ENCODE data around the gene PCED1B.

Gene PCED1B

DNA sequence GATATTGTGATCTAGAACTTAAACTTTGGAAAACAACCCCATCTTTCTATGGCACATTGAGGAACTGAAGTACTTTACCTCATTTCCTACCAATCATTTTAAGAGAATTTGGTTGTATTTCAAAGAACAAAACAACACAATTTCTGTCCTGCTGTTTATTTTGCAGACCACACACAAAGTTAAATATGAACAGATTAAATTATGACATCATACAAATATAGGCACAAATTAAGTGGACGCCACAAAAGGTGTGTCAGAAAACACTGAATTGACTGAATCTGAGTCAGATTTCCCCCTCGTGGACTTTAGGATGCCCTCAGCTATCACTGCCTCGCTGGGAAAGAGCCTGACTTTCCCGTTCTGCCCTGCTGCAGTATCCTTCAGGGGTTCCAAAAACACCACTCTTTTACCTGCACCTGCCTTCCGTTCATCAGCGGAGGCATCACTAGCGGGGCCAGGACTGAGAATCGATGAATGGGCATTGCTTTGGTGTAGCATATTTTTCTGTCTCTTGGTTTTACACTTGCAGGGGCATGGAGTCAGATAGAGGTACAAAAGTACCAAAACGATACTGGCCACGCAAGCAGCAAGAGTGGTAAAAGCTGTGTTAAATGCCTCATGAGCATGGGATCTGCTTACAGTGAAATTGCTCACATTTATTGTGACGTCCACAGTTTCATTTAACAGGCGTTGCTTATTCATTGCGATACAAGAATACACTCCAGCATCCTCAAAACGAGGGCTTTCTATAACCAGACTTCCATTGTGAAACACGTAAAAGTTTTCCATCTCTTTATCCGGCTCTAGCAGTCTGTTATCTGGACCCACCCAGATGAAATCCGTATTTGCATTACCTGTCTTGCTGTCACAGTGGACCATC lies 2.0 kb upstream of the PCED1B start:
- H3K4me3 ChIP-seq (ENCODE audit: low read depth, low read length): no peak overlapping the region
- TF ChIP-seq, protein P1, sequence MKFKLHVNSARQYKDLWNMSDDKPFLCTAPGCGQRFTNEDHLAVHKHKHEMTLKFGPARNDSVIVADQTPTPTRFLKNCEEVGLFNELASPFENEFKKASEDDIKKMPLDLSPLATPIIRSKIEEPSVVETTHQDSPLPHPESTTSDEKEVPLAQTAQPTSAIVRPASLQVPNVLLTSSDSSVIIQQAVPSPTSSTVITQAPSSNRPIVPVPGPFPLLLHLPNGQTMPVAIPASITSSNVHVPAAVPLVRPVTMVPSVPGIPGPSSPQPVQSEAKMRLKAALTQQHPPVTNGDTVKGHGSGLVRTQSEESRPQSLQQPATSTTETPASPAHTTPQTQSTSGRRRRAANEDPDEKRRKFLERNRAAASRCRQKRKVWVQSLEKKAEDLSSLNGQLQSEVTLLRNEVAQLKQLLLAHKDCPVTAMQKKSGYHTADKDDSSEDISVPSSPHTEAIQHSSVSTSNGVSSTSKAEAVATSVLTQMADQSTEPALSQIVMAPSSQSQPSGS (tag by site-specific recombination; IDR thresholded peaks at IDR 0.05; ENCODE audit: low read depth): peak; percentile 67
- TF ChIP-seq ZNF133 (tag by site-specific recombination; IDR thresholded peaks at IDR 0.05): no peak
- CTCF ChIA-PET: interaction anchor here (0.6 to 3.0 kb wide), 3 partner anchors 7 to 1531 kb away, joined by 3 to 10 read pairs (median 3); no protein-coding TSS in a partner anchor
- H3K9me3 ChIP-seq (ENCODE audit: control insufficient read depth, insufficient read depth, low read depth, low read length): no peaks in the 10 kb centered on the region
- H3K27ac ChIP-seq (ENCODE audit: extremely low read depth, low read depth, low read length): no peak overlapping the region
- H3K36me3 ChIP-seq (ENCODE audit: control insufficient read depth in 2 of 2, insufficient read depth in 1 of 2, low read length in 2 of 2): no peaks in the 10 kb centered on the region
- POLR2A ChIA-PET: no interaction called here
- H3K4me1 ChIP-seq (ENCODE audit: control insufficient read depth, insufficient read depth, low read length): peaks cover 3% of the 10 kb centered on the region; the same call in 1 of the 2 replicates

DNA sequence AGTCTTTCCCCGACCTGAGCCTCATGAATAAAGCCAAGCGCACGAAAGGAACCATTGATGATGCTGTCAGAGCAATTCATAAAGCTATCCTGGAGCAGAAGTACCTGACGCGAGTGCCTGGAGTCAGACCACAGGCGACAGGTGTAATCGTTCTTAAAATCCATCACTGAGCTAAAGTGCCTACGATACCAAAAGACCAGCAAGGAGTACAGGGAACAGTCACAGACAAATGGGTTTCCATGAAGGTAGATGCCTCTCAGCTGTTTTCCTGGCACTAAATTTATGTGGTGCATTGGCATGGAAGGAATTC lies 1.4 kb upstream of the PCED1B start:
- TF ChIP-seq ZNF292 (tag by site-specific recombination; IDR thresholded peaks at IDR 0.05; ENCODE audit: borderline replicate concordance, low read depth) (no peak), ZNF670 (tag by site-specific recombination; IDR thresholded peaks at IDR 0.05; ENCODE audit: low read depth) (no peak), ZNF211 (tag by site-specific recombination; IDR thresholded peaks at IDR 0.05; ENCODE audit: low read depth) (no peak), ZNF174 (tag by site-specific recombination; IDR thresholded peaks at IDR 0.05) (no peak), SCRT2 (tag by site-specific recombination; IDR thresholded peaks at IDR 0.05) (peak; percentile 61), SCRT1 (tag by site-specific recombination; IDR thresholded peaks at IDR 0.05; ENCODE audit: borderline replicate concordance) (peak; percentile 23; the same call in 1 of the 2 replicates)
- Histone ChIP-seq H3K27ac (ENCODE audit: extremely low read depth, low read depth, low read length) (no peak overlapping the region), H3K9me3 (ENCODE audit: control insufficient read depth, insufficient read depth, low read depth, low read length) (no peaks in the 10 kb centered on the region), H3K4me1 (ENCODE audit: control insufficient read depth, insufficient read depth, low read length) (peaks cover 5% of the 10 kb centered on the region; the same call in 1 of the 2 replicates), H3K4me3 (ENCODE audit: low read depth, low read length) (no peak overlapping the region), H3K36me3 (ENCODE audit: control insufficient read depth in 2 of 2, insufficient read depth in 1 of 2, low read length in 2 of 2) (no peaks in the 10 kb centered on the region)
- CTCF ChIA-PET: interaction anchor here (0.6 to 3.0 kb wide), 6 partner anchors 8 to 1531 kb away, joined by 3 to 10 read pairs (median 4); no protein-coding TSS in a partner anchor
- POLR2A ChIA-PET: interaction anchor here (0.8 kb wide), 1 partner anchor 199 kb away, joined by 3 read pairs; no protein-coding TSS in a partner anchor

DNA sequence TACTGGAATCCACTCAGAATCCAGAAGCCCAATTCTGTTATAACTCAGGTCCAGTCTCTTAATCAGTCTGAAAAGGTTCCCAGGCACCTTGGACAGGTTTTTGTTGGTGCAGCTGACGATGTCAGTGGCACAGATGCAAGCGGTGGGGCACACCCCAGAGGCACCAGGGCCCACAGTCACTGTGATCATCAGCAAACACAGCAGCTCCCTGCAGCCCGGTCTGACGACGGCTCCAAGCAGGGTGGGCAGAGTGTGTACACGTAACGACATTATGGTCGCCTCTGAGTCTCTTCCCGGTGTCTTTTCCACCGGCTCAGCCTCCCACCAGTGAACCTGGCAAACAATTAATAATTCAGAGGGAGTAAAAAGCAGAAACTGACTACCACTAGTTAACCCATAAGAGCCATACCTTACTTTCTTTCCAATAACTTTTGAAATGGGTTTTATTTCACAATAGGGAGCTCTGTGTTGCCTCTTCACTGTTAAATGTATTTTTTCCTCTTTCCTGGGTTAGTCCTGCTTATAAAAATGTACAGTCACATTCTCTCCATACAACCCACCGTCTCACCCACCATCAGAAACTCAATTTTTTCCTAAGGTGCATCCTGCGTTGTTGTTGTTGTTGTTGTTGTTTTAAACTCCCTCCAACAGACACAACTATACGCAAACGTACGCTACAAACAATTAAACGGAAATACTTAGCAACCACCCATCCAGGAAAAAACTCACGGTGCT lies 521 bp upstream of the PCED1B start:
- Histone ChIP-seq H3K9me3 (ENCODE audit: control insufficient read depth, insufficient read depth, low read depth, low read length) (no peaks in the 10 kb centered on the region), H3K27ac (ENCODE audit: extremely low read depth, low read depth, low read length) (peak overlapping the region; percentile 61; the same call in 1 of the 2 replicates), H3K4me3 (ENCODE audit: low read depth, low read length) (peak overlapping the region; percentile 51), H3K4me1 (ENCODE audit: control insufficient read depth, insufficient read depth, low read length) (peaks cover 9% of the 10 kb centered on the region; the same call in 1 of the 2 replicates), H3K36me3 (ENCODE audit: control insufficient read depth in 2 of 2, insufficient read depth in 1 of 2, low read length in 2 of 2) (no peaks in the 10 kb centered on the region)
- ChIA-PET CTCF (interaction anchor here (0.6 to 3.0 kb wide), 9 partner anchors 9 to 318 kb away, joined by 3 to 10 read pairs (median 3); no protein-coding TSS in a partner anchor), POLR2A (interaction anchor here (0.8 kb wide), 1 partner anchor 198 kb away, joined by 3 read pairs; no protein-coding TSS in a partner anchor)
- TF ChIP-seq ZNF555 (tag by site-specific recombination; conservative IDR thresholded peaks at IDR 0.05) (no peak), ZNF366 (tag by site-specific recombination; conservative IDR thresholded peaks at IDR 0.05) (peak; percentile 42; the same call in 1 of the 2 replicates), ZIC2 (tag by site-specific recombination; IDR thresholded peaks at IDR 0.05) (0 out of 2 replicates have a peak, but pooled peaks have one; percentile 21), ZSCAN16 (tag by site-specific recombination; IDR thresholded peaks at IDR 0.05) (no peak), GLIS1 (tag by site-specific recombination; IDR thresholded peaks at IDR 0.05) (0 out of 2 replicates have a peak, but pooled peaks have one; percentile 1), ZNF274 (IDR thresholded peaks at IDR 0.05; ENCODE audit: low read length) (no peak), ZNF274 (tag by site-specific recombination; IDR thresholded peaks at IDR 0.05; ENCODE audit: borderline replicate concordance) (no peak), ZNF239 (tag by site-specific recombination; IDR thresholded peaks at IDR 0.05) (no peak), ZNF426 (tag by site-specific recombination; IDR thresholded peaks at IDR 0.05) (no peak)
- TF ChIP-seq, protein P2, sequence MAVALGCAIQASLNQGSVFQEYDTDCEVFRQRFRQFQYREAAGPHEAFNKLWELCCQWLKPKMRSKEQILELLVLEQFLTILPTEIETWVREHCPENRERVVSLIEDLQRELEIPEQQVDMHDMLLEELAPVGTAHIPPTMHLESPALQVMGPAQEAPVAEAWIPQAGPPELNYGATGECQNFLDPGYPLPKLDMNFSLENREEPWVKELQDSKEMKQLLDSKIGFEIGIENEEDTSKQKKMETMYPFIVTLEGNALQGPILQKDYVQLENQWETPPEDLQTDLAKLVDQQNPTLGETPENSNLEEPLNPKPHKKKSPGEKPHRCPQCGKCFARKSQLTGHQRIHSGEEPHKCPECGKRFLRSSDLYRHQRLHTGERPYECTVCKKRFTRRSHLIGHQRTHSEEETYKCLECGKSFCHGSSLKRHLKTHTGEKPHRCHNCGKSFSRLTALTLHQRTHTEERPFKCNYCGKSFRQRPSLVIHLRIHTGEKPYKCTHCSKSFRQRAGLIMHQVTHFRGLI (tag by site-specific recombination; IDR thresholded peaks at IDR 0.05): no peak
- TF ChIP-seq, protein P3, sequence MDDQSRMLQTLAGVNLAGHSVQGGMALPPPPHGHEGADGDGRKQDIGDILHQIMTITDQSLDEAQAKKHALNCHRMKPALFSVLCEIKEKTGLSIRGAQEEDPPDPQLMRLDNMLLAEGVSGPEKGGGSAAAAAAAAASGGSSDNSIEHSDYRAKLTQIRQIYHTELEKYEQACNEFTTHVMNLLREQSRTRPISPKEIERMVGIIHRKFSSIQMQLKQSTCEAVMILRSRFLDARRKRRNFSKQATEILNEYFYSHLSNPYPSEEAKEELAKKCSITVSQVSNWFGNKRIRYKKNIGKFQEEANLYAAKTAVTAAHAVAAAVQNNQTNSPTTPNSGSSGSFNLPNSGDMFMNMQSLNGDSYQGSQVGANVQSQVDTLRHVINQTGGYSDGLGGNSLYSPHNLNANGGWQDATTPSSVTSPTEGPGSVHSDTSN (CRISPR knock-in tag; IDR thresholded peaks at IDR 0.05): no peak
- TF ChIP-seq, protein P4, sequence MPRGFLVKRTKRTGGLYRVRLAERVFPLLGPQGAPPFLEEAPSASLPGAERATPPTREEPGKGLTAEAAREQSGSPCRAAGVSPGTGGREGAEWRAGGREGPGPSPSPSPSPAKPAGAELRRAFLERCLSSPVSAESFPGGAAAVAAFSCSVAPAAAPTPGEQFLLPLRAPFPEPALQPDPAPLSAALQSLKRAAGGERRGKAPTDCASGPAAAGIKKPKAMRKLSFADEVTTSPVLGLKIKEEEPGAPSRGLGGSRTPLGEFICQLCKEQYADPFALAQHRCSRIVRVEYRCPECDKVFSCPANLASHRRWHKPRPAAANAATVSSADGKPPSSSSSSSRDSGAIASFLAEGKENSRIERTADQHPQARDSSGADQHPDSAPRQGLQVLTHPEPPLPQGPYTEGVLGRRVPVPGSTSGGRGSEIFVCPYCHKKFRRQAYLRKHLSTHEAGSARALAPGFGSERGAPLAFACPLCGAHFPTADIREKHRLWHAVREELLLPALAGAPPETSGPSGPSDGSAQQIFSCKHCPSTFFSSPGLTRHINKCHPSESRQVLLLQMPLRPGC (tag by site-specific recombination; IDR thresholded peaks at IDR 0.05): no peak
- TF ChIP-seq, protein P5, sequence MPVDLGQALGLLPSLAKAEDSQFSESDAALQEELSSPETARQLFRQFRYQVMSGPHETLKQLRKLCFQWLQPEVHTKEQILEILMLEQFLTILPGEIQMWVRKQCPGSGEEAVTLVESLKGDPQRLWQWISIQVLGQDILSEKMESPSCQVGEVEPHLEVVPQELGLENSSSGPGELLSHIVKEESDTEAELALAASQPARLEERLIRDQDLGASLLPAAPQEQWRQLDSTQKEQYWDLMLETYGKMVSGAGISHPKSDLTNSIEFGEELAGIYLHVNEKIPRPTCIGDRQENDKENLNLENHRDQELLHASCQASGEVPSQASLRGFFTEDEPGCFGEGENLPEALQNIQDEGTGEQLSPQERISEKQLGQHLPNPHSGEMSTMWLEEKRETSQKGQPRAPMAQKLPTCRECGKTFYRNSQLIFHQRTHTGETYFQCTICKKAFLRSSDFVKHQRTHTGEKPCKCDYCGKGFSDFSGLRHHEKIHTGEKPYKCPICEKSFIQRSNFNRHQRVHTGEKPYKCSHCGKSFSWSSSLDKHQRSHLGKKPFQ (tag by site-specific recombination; IDR thresholded peaks at IDR 0.05): no peak

Data from HEK293 (cell line).